ENCODE measurements around the gene CAMK1G.

DNA sequence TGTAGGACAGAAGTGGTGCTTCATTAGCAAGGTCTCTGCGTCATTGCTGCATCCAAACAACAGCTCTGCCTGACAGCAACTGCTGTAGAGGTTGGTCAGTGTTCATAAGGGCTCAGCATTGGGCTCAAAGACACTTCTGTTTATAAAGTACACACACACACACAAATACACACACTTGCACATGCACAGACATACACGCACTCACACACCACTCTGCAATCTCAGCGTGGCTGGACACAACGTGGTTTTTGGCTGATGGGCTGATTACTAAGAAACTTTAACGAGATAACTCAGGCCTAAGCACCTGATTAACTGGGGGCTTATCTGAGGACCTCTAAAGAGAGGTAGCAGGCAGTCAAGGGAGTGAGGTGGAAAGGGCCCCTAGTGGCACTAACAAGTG, 20.4 kb downstream of the CAMK1G start:
- TF ChIP-seq CTCF (IDR thresholded peaks at IDR 0.05; ENCODE audit: poor library complexity, severe bottlenecking) (no peak), TAF1 (IDR thresholded peaks at IDR 0.05; ENCODE audit: low read depth) (no peak), MXI1 (conservative IDR thresholded peaks at IDR 0.05; ENCODE audit: poor library complexity, severe bottlenecking) (no peak), EP300 (conservative IDR thresholded peaks at IDR 0.05; ENCODE audit: poor library complexity, severe bottlenecking) (no peak), POLR2AphosphoS5 (IDR thresholded peaks at IDR 0.05) (no peak), EZH2 (IDR thresholded peaks at IDR 0.05; ENCODE audit: borderline replicate concordance, insufficient read depth, low read length, poor library complexity, severe bottlenecking) (no peak), SMC3 (conservative IDR thresholded peaks at IDR 0.05; ENCODE audit: poor library complexity) (no peak)
- TF ChIP-seq, protein P1, sequence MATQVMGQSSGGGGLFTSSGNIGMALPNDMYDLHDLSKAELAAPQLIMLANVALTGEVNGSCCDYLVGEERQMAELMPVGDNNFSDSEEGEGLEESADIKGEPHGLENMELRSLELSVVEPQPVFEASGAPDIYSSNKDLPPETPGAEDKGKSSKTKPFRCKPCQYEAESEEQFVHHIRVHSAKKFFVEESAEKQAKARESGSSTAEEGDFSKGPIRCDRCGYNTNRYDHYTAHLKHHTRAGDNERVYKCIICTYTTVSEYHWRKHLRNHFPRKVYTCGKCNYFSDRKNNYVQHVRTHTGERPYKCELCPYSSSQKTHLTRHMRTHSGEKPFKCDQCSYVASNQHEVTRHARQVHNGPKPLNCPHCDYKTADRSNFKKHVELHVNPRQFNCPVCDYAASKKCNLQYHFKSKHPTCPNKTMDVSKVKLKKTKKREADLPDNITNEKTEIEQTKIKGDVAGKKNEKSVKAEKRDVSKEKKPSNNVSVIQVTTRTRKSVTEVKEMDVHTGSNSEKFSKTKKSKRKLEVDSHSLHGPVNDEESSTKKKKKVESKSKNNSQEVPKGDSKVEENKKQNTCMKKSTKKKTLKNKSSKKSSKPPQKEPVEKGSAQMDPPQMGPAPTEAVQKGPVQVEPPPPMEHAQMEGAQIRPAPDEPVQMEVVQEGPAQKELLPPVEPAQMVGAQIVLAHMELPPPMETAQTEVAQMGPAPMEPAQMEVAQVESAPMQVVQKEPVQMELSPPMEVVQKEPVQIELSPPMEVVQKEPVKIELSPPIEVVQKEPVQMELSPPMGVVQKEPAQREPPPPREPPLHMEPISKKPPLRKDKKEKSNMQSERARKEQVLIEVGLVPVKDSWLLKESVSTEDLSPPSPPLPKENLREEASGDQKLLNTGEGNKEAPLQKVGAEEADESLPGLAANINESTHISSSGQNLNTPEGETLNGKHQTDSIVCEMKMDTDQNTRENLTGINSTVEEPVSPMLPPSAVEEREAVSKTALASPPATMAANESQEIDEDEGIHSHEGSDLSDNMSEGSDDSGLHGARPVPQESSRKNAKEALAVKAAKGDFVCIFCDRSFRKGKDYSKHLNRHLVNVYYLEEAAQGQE (IDR thresholded peaks at IDR 0.05; ENCODE audit: borderline replicate concordance), result no peak
